H9 (cell line): ENCODE data around the gene DMWD. TPM values are rescaled to one million over a fixed set of nuclear protein-coding genes. Genes with fewer than 3 reads are reported as not detected.
A peak's percentile ranks its signal among the peaks of the same experiment; 100 is the strongest.

Source experiments
- DNase-seq: peaks from one replicate; pipeline ENCODE4 v3.0.0-alpha.2; 2017
- H2AFZ ChIP-seq: one replicate; pipeline ENCODE4 v1.6.1; 2013; ENCODE audit warnings: mild to moderate bottlenecking, low read length, control low read depth, moderate library complexity
- H2AK5ac ChIP-seq: 2 replicates; pipeline ENCODE4 v1.6.1; 2013; ENCODE audit warnings: low read length, control low read depth, mixed read lengths; ENCODE audit not compliant: insufficient read length
- H2BK120ac ChIP-seq: one replicate; pipeline ENCODE4 v1.6.1; 2013; ENCODE audit warnings: low read depth, mild to moderate bottlenecking, low read length, control low read depth, inconsistent platforms; ENCODE audit not compliant: poor library complexity, severe bottlenecking
- H2BK12ac ChIP-seq: 2 replicates; pipeline ENCODE4 v1.6.1; 2013; ENCODE audit warnings: low read length, control low read depth, mixed read lengths, low read depth; ENCODE audit not compliant: insufficient read length
- H2BK15ac ChIP-seq: 2 replicates; pipeline ENCODE4 v1.6.1; 2013; ENCODE audit warnings: low read depth, low read length, control low read depth
- H2BK20ac ChIP-seq: one replicate; pipeline ENCODE4 v1.6.1; 2013; ENCODE audit warnings: low read depth, mild to moderate bottlenecking, low read length, control low read depth, inconsistent platforms; ENCODE audit not compliant: poor library complexity, severe bottlenecking
- H2BK5ac ChIP-seq: 2 replicates; pipeline ENCODE4 v1.6.1; 2013; ENCODE audit warnings: low read length, control low read depth, mixed read lengths; ENCODE audit not compliant: insufficient read length
- H3K14ac ChIP-seq: 2 replicates; pipeline ENCODE4 v1.6.1; 2013; ENCODE audit warnings: low read length, control low read depth; ENCODE audit not compliant: insufficient read depth
- H3K18ac ChIP-seq: 2 replicates; pipeline ENCODE4 v1.6.1; 2013; ENCODE audit warnings: low read depth, mild to moderate bottlenecking, mixed read lengths, low read length, control low read depth; ENCODE audit not compliant: insufficient read length
- H3K23ac ChIP-seq: 2 replicates; pipeline ENCODE4 v1.6.1; 2013; ENCODE audit warnings: low read length, control low read depth, mixed read lengths, low read depth; ENCODE audit not compliant: insufficient read length
- H3K23me2 ChIP-seq: 2 replicates; pipeline ENCODE4 v1.6.1; 2013; ENCODE audit warnings: low read depth, mild to moderate bottlenecking, mixed read lengths, low read length, control low read depth; ENCODE audit not compliant: insufficient read length, poor library complexity, severe bottlenecking
- H3K27ac ChIP-seq: 2 replicates; pipeline ENCODE4 v1.5.1; 2013; ENCODE audit warnings: low read length, control low read depth, mixed read lengths, low read depth; ENCODE audit not compliant: insufficient read length
- H3K27me3 ChIP-seq: 2 replicates; pipeline ENCODE4 v1.6.1; 2013; ENCODE audit warnings: low read length, control low read depth, inconsistent platforms; ENCODE audit not compliant: insufficient read depth
- H3K4ac ChIP-seq: 2 replicates; pipeline ENCODE4 v1.6.1; 2013; ENCODE audit warnings: low read depth, mild to moderate bottlenecking, control low read depth, inconsistent platforms, low read length, moderate library complexity
- H3K4me1 ChIP-seq: 2 replicates; pipeline ENCODE4 v1.6.1; 2013; ENCODE audit warnings: low read length, control low read depth, inconsistent platforms; ENCODE audit not compliant: insufficient read depth
- H3K4me2 ChIP-seq: 2 replicates; pipeline ENCODE4 v1.6.1; 2013; ENCODE audit warnings: low read length, control low read depth, mixed read lengths; ENCODE audit not compliant: insufficient read length, insufficient read depth
- H3K56ac ChIP-seq: 2 replicates; pipeline ENCODE4 v1.6.1; 2013; ENCODE audit warnings: low read depth, mild to moderate bottlenecking, mixed read lengths, low read length, control low read depth; ENCODE audit not compliant: insufficient read length
- H3K79me1 ChIP-seq: 2 replicates; pipeline ENCODE4 v1.6.1; 2013; ENCODE audit warnings: low read depth, mild to moderate bottlenecking, moderate library complexity, low read length, control low read depth, inconsistent platforms; ENCODE audit not compliant: insufficient read depth, poor library complexity, severe bottlenecking
- H3K79me2 ChIP-seq: 2 replicates; pipeline ENCODE4 v1.6.1; 2013; ENCODE audit warnings: low read length, control low read depth, inconsistent platforms; ENCODE audit not compliant: insufficient read depth
- H3K9ac ChIP-seq: 2 replicates; pipeline ENCODE4 v1.6.1; 2013; ENCODE audit warnings: low read length, control low read depth, mixed read lengths; ENCODE audit not compliant: insufficient read length; ENCODE audit errors: extremely low read depth
- H3K9me3 ChIP-seq: one replicate; pipeline ENCODE4 v1.6.1; 2013; ENCODE audit warnings: low read depth, low read length, inconsistent platforms; ENCODE audit not compliant: control insufficient read depth
- H3T11ph ChIP-seq: one replicate; pipeline ENCODE4 v1.6.1; 2013; ENCODE audit warnings: mild to moderate bottlenecking, low read length, control low read depth, inconsistent platforms
- H4K20me1 ChIP-seq: one replicate; pipeline ENCODE4 v1.6.1; 2013; ENCODE audit not compliant: control insufficient read depth, insufficient read length, insufficient read depth
- H4K5ac ChIP-seq: 2 replicates; pipeline ENCODE4 v1.6.1; 2013; ENCODE audit warnings: low read depth, mild to moderate bottlenecking, mixed read lengths, low read length, control low read depth; ENCODE audit not compliant: insufficient read length
- H4K8ac ChIP-seq: replicated peaks from 2 replicates; pipeline ENCODE4 v1.6.1; 2013; ENCODE audit warnings: low read length, control low read depth, mixed read lengths, low read depth; ENCODE audit not compliant: insufficient read length
- H4K91ac ChIP-seq: 2 replicates; pipeline ENCODE4 v1.6.1; 2013; ENCODE audit warnings: low read depth, mild to moderate bottlenecking, moderate library complexity, mixed read lengths, low read length, control low read depth; ENCODE audit not compliant: insufficient read length
- H3K27ac Mint-ChIP-seq, 3 experiments: 2 replicates in 2 of 3; 3 replicates in 1 of 3; pipeline ENCODE4 v1.8.0; 2020 to 2021; ENCODE audit warnings: mixed read lengths in 3 of 3, mild to moderate bottlenecking in 1 of 3, moderate library complexity in 1 of 3
- H3K27me3 Mint-ChIP-seq: 2 replicates; pipeline ENCODE4 v1.8.0; 2021; ENCODE audit warnings: low read depth, mild to moderate bottlenecking, moderate library complexity, mixed read lengths
- H3K36me3 Mint-ChIP-seq, 3 experiments: 2 replicates in 2 of 3; 3 replicates in 1 of 3; pipeline ENCODE4 v1.8.0; 2020 to 2021; ENCODE audit warnings: low read depth in 3 of 3, mixed read lengths in 3 of 3; ENCODE audit not compliant: insufficient read depth in 1 of 3
- H3K4me1 Mint-ChIP-seq, 2 experiments: 2 replicates each; pipeline ENCODE4 v1.8.0; 2020; ENCODE audit warnings: mixed read lengths in 2 of 2
- H3K4me3 Mint-ChIP-seq, 2 experiments: 2 replicates in 1 of 2; 3 replicates in 1 of 2; pipeline ENCODE4 v1.8.0; 2020 to 2021; ENCODE audit warnings: mild to moderate bottlenecking in 2 of 2, mixed read lengths in 2 of 2, moderate library complexity in 1 of 2
- H3K9me3 Mint-ChIP-seq, 2 experiments: 2 replicates in 1 of 2; 3 replicates in 1 of 2; pipeline ENCODE4 v1.8.0; 2020; ENCODE audit warnings: mild to moderate bottlenecking in 2 of 2, mixed read lengths in 2 of 2, moderate library complexity in 1 of 2
- WGBS: extraction: QIAGEN DNeasy Blood & Tissue Kit; methylation state at CpG from one replicate; pipeline ENCODE4 v1.1.7; 2013; ENCODE audit warnings: missing lambda C conversion rate, low lambda C conversion rate, mixed read lengths; ENCODE audit not compliant: insufficient read length; ENCODE audit errors: extremely low coverage; 5-methylcytosine and 5-hydroxymethylcytosine counted together
- total RNA-seq: library from RNA; stranded (reverse); gene quantifications from 2 replicates; pipeline ENCODE4 v1.2.1, GENCODE V29; 2021
- TF ChIP-seq, protein P1 (sequence below): fragments of 200-600 bp; sonication (generic); conservative IDR thresholded peaks from 3 replicates; pipeline ENCODE4 v1.8.0; 2021; ENCODE audit warnings: antibody characterized with exemption, mild to moderate bottlenecking

Gene DMWD
- total RNA-seq, 1 experiment from 2014 or later: 75.1 TPM

- Histone ChIP-seq H2BK120ac (no peak overlapping the region), H2AK5ac (no peak overlapping the region), H3K4ac (no peak overlapping the region), H2BK15ac (no peak overlapping the region), H3K27ac (no peak overlapping the region), H3K14ac (no peak overlapping the region), H3K9ac (no peak overlapping the region), H4K91ac (no peak overlapping the region), H4K5ac (no peak overlapping the region), H3K27me3 (no peaks in the 10 kb centered on the region), H2BK5ac (no peak overlapping the region), H3T11ph (no peak overlapping the region), H3K9me3 (no peaks in the 10 kb centered on the region), H2BK20ac (no peak overlapping the region), H3K4me2 (no peak overlapping the region), H3K18ac (no peak overlapping the region), H2BK12ac (no peak overlapping the region), H4K8ac (no peak overlapping the region), H4K20me1 (no peaks in the 10 kb centered on the region), H2AFZ (no peak overlapping the region), H3K79me2 (no peaks in the 10 kb centered on the region), H3K56ac (no peak overlapping the region), H3K79me1 (no peaks in the 10 kb centered on the region), H3K4me1 (no peaks in the 10 kb centered on the region), H3K23me2 (no peaks in the 10 kb centered on the region), H3K23ac (no peak overlapping the region)
- TF ChIP-seq, protein P1, sequence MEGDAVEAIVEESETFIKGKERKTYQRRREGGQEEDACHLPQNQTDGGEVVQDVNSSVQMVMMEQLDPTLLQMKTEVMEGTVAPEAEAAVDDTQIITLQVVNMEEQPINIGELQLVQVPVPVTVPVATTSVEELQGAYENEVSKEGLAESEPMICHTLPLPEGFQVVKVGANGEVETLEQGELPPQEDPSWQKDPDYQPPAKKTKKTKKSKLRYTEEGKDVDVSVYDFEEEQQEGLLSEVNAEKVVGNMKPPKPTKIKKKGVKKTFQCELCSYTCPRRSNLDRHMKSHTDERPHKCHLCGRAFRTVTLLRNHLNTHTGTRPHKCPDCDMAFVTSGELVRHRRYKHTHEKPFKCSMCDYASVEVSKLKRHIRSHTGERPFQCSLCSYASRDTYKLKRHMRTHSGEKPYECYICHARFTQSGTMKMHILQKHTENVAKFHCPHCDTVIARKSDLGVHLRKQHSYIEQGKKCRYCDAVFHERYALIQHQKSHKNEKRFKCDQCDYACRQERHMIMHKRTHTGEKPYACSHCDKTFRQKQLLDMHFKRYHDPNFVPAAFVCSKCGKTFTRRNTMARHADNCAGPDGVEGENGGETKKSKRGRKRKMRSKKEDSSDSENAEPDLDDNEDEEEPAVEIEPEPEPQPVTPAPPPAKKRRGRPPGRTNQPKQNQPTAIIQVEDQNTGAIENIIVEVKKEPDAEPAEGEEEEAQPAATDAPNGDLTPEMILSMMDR: no peak
- no peaks in the 10 kb centered on the region for H3K9me3 Mint-ChIP-seq
- no peaks in the 10 kb centered on the region for H3K27me3 Mint-ChIP-seq
- peaks cover 0 to 6% of the 10 kb centered on the region in 2 experiments; a peak in 3 of 4 replicates for H3K4me1 Mint-ChIP-seq
- no CpG with 5 or more reads among the region's 26 CpGs for WGBS
- no peak for DNase-seq
- no peak overlapping the region; a peak in 1 of 5 replicates for H3K4me3 Mint-ChIP-seq
- peaks cover 56 to 97% (median 93%) of the 10 kb centered on the region in 3 experiments for H3K36me3 Mint-ChIP-seq
- peak overlapping the region in 1 of 3 experiments; percentile 10; a peak in 2 of 7 replicates for H3K27ac Mint-ChIP-seq
Measured at GRCh38 chr19:45824531-45825262, 32.1 kb upstream of the DMWD start.
